ENCODE results near the gene BTRC.

DNA sequence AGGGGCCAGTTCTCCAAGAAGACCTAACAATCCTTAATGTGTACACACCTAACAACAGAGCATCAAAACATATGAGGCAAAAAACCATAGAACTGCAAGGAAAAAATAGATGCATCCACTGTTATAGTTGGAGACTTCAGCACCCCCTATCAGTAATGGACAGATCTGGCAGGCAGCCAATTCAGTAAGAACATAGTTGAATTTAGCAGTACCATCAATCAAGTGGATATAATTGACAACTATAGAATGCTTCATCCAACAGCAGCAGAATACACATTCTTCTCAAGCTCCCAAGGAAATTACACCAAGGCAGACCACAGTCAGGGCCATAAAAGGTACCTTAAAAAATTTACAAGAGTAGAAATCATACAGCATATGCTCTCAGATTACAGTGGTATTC lies 191.9 kb downstream of the BTRC start:
- TF ChIP-seq, protein P1, sequence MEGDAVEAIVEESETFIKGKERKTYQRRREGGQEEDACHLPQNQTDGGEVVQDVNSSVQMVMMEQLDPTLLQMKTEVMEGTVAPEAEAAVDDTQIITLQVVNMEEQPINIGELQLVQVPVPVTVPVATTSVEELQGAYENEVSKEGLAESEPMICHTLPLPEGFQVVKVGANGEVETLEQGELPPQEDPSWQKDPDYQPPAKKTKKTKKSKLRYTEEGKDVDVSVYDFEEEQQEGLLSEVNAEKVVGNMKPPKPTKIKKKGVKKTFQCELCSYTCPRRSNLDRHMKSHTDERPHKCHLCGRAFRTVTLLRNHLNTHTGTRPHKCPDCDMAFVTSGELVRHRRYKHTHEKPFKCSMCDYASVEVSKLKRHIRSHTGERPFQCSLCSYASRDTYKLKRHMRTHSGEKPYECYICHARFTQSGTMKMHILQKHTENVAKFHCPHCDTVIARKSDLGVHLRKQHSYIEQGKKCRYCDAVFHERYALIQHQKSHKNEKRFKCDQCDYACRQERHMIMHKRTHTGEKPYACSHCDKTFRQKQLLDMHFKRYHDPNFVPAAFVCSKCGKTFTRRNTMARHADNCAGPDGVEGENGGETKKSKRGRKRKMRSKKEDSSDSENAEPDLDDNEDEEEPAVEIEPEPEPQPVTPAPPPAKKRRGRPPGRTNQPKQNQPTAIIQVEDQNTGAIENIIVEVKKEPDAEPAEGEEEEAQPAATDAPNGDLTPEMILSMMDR (IDR thresholded peaks at IDR 0.05), result no peak
- TF ChIP-seq POLR2A (IDR thresholded peaks at IDR 0.05), result no peak

All from right lobe of liver (tissue), 4 donors.